Erythroblast (primary cell): ENCODE measurements around the gene COL16A1.

Source experiments
- GATA1 ChIP-seq: IDR thresholded peaks from 2 replicates; pipeline ENCODE4 v1.6.1; 2011; ENCODE audit warnings: low read depth, mild to moderate bottlenecking, control low read depth, low read length, moderate library complexity
- POLR2A ChIP-seq: IDR thresholded peaks from 2 replicates; pipeline ENCODE4 v1.6.1; 2011; ENCODE audit warnings: mild to moderate bottlenecking, low read length

- no peak for TF ChIP-seq POLR2A
- no peak for TF ChIP-seq GATA1
These were observed 40.5 kb upstream of the COL16A1 start for GRCh38 chr1:31744165-31744888.
